ENCODE measurements around the gene AFTPH. TPM values are rescaled to one million over a fixed set of nuclear protein-coding genes. Genes with fewer than 3 reads are reported as not detected.
A peak's percentile ranks its signal among the peaks of the same experiment; 100 is the strongest.
"Not testable (repeated sequence)": the region's sequence is repeated elsewhere in the genome, so short reads cannot be mapped to it uniquely, and the experiment has no call there.

AFTPH gene
- total RNA-seq, 2 experiments from 2014 or later = 39.2 to 40.2 TPM

DNA sequence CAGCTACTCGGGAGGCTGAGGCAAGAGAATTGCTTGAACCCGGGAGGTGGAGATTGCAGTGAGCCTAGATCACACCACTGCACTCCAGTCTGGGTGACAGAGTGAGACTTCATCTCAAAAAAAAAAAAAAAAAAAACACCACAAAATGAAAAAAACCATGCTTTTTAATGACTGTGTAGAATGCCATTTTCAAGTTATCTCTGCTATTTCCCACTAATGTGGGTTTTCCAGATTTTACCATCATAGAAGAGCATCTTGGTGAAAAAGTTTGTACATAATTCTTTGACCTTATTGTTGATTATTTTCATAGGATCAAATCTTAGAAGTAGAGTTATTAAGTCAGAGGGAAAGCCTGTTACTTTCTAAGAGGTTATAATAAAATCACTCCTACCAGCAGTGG lies 6.8 kb downstream of the AFTPH start:
- POLR2A ChIA-PET, H3K27ac Mint-ChIP-seq, H3K27me3 Mint-ChIP-seq, CTCF ChIA-PET, DNase-seq, H3K4me3 Mint-ChIP-seq, H3K9me3 Mint-ChIP-seq: not testable (repeated sequence)
- Mint-ChIP-seq H3K4me1 (peaks cover 55% of the 10 kb centered on the region), H3K36me3 (ENCODE audit: low read depth) (peaks cover 26% of the 10 kb centered on the region)

DNA sequence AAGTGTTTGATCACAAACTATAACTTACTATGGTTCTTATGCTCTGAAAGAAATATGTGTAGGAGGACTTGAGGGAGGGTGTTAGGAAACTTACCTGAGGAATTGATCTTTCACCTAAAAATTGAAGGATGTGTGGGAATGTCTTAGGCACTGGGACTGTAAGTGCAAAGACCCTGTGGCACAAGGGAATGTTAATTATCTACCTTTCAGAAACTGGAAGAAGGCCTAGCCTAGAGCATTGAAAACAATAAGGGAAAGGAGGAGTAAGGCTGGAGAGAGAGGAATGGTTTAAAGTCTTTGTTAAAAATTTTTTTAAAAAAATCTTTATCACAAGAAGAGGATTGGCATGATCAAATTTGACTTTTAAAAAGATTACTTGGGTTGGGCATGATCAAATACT lies 7.9 kb downstream of the AFTPH start:
- Mint-ChIP-seq H3K4me1 (peaks cover 49% of the 10 kb centered on the region), H3K9me3 (no peaks in the 10 kb centered on the region), H3K27ac (no peak overlapping the region), H3K36me3 (ENCODE audit: low read depth) (peaks cover 22% of the 10 kb centered on the region), H3K27me3 (no peaks in the 10 kb centered on the region), H3K4me3 (no peak overlapping the region)
- ChIA-PET CTCF (interaction anchor here (0.6 to 1.6 kb wide), 2 partner anchors 8 to 497 kb away, joined by 4 to 8 read pairs; partner anchors contain the start of gene AFTPH), POLR2A (interaction anchor here (3.8 kb wide), 1 partner anchor 8 kb away, joined by 43 read pairs; the partner anchor contains the start of gene AFTPH)
- DNase-seq = no peak

DNA sequence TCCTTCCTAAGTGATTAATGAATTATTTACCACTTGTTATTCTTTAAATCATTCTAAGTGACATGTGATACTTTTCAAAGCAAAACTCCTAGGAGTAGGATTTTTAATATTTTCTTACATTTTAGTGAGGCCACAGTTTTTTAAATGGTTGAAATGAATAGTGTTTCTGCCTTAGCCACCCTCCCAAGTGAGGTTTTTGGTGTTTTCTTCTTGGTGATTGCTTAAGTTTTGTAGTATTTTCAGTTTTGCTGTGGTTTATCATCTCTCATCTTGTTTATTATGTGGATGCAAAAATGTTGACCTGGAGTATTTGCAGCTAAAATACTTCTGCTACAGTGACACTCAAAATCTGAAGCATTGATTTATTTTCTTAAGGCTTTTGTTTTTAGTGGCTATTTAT lies 9.8 kb downstream of the AFTPH start:
- H3K27me3 Mint-ChIP-seq = no peaks in the 10 kb centered on the region
- no peak for DNase-seq
- H3K9me3 Mint-ChIP-seq = no peaks in the 10 kb centered on the region
- peaks cover 46% of the 10 kb centered on the region for H3K4me1 Mint-ChIP-seq
- ChIA-PET POLR2A (interaction anchor here (3.8 kb wide), 1 partner anchor 9 kb away, joined by 43 read pairs; the partner anchor contains the start of gene AFTPH), CTCF (interaction anchor here (1.1 to 1.5 kb wide), 3 partner anchors 10 to 204 kb away, joined by 3 to 6 read pairs (median 4); partner anchors contain the start of gene AFTPH)
- H3K4me3 Mint-ChIP-seq = no peak overlapping the region
- peaks cover 22% of the 10 kb centered on the region for H3K36me3 Mint-ChIP-seq (ENCODE audit: low read depth)
- no peak overlapping the region for H3K27ac Mint-ChIP-seq

DNA sequence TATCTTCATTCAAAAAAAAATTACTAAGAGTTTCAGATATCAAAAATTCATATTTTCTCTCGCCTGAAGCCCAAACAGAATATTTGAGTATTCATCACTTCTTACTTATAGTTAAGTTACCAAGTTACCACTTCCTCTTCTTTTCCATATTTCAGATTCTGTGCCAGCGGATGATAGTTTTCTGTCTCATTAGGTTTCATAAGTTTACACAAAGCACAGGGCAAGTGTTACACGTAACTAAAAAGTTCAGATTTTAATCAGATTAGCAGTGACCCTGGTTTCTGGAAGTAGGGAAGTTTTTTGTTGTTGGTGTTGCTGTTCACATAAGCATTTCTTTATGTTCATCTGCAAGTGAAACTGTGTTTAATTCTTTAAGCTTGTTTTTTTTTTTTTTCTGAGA lies 10.2 kb downstream of the AFTPH start:
- Mint-ChIP-seq H3K9me3 (no peaks in the 10 kb centered on the region), H3K4me3 (peak overlapping the region; percentile 1), H3K27me3 (no peaks in the 10 kb centered on the region), H3K4me1 (peaks cover 47% of the 10 kb centered on the region), H3K36me3 (ENCODE audit: low read depth) (peaks cover 17% of the 10 kb centered on the region), H3K27ac (no peak overlapping the region)
- CTCF ChIA-PET = interaction anchor here (1.1 kb wide), 1 partner anchor 10 kb away, joined by 6 read pairs; the partner anchor contains the start of gene AFTPH
- POLR2A ChIA-PET = interaction anchor here (0.8 to 3.8 kb wide), 2 partner anchors 10 to 12 kb away, joined by 3 to 43 read pairs; partner anchors contain the start of gene AFTPH
- no peak for DNase-seq

DNA sequence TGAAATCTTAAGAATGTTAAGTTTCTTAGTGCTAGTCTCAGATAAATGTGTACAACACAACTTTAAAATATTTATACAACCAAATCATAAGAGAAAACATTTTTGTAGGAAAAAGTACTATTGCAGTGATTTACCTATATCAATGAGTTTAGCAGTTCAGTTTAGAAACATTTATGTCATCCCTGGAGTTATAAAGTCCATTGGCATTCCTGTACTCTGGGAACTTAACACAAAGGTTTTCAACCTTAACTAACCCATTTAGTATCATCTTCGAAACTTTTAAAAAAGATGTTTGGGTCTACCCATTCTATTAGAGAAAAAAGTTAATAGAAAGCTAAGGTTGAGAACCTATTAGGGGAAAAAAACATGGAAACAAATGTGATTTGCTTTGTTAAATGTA lies 10.9 kb downstream of the AFTPH start:
- H3K4me1 Mint-ChIP-seq = peaks cover 53% of the 10 kb centered on the region
- CTCF ChIA-PET = no interaction called here
- H3K9me3 Mint-ChIP-seq = no peaks in the 10 kb centered on the region
- H3K27ac Mint-ChIP-seq = no peak overlapping the region
- H3K27me3 Mint-ChIP-seq = no peaks in the 10 kb centered on the region
- H3K36me3 Mint-ChIP-seq (ENCODE audit: low read depth) = peaks cover 22% of the 10 kb centered on the region
- no peak overlapping the region for H3K4me3 Mint-ChIP-seq
- no peak for DNase-seq
- POLR2A ChIA-PET = interaction anchor here (0.8 to 3.8 kb wide), 2 partner anchors 11 to 12 kb away, joined by 3 to 43 read pairs; partner anchors contain the start of gene AFTPH

DNA sequence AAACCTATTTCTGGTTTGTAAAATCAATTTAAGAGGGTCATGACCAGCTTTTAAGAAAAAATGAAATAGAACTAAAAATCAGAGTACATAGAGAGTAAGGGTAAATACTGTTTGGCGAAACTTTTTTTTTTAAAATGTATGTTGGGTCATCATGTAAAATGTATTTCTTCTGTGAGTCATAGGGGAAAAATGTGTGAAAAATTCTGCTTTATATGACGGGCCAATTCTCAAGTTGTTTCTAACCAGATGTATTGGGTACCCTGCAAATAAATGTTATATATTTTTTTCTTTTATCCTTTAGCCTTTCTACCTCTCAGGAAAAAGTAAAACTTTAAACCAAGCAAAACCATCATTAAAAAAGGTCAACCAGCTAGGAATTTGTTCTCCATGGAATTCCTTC lies 13.9 kb downstream of the AFTPH start:
- Mint-ChIP-seq H3K36me3 (ENCODE audit: low read depth) (peaks cover 20% of the 10 kb centered on the region), H3K4me3 (no peak overlapping the region), H3K27ac (no peak overlapping the region), H3K4me1 (peaks cover 57% of the 10 kb centered on the region), H3K9me3 (no peaks in the 10 kb centered on the region), H3K27me3 (no peaks in the 10 kb centered on the region)
- ChIA-PET CTCF (interaction anchor here (1.6 kb wide), 1 partner anchor 14 kb away, joined by 4 read pairs; the partner anchor contains the start of gene AFTPH), POLR2A (interaction anchor here (3.6 kb wide), 1 partner anchor 14 kb away, joined by 29 read pairs; the partner anchor contains the start of gene AFTPH)
- no peak for DNase-seq

DNA sequence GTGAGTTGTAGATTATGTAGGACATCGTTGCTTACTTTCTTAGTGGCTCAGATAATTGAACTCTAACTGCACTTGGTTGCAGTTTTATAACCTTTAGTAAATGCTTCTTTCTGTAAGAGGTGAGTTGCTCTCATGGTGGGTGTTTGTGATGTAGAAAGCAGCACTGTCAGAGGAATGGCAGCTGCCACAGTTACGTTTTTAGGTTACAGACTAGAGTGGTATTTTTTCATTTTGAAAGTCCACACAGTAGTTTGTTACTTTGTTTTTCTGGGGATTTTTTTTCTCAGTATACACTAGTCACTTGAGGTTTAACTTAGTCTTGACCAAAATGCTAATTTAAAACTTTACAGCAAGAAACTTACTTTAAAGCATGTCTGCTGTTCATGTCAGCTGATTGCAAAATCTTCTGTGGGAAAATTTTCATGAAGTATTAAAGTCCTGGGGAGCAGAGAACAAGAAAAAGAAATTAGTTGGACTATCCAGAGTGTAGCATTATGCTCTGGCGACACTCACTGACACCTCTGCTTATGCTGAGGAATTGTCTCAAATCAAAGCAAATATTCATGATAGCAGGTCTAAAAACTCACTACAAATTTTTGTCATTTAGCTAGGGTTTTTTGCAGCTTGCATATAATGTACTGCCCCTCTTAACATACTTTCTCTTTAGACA lies 14.8 kb downstream of the AFTPH start:
- ChIA-PET CTCF (interaction anchor here (0.6 to 1.2 kb wide), 2 partner anchors 12 to 18 kb away, joined by 3 to 5 read pairs; no protein-coding TSS in a partner anchor), POLR2A (interaction anchor here (0.6 to 3.6 kb wide), 2 partner anchors 15 to 556 kb away, joined by 5 to 29 read pairs; partner anchors contain the start of gene AFTPH)
- Mint-ChIP-seq H3K4me3 (no peak overlapping the region), H3K27me3 (no peaks in the 10 kb centered on the region), H3K9me3 (no peaks in the 10 kb centered on the region), H3K36me3 (ENCODE audit: low read depth) (peaks cover 23% of the 10 kb centered on the region), H3K4me1 (peaks cover 52% of the 10 kb centered on the region), H3K27ac (no peak overlapping the region)
- no peak for DNase-seq

DNA sequence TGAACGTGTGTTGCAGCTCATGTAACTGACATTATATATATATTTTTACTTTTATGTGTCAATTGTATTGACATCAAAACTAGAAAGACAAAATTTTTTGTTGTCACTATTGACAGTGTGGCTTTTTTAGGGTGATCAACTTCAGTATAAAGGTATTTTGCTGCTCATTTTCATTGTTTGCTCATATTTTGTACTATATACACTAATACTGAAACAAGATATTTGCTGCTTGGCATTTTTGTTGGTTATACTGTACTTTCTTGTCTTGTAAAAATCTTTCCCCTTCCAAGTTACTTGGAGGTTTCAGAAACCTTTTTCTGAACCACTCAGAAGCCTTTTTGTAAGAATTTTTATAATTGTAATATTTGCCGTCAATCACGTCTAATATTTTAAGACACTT lies 16.5 kb downstream of the AFTPH start:
- H3K4me1 Mint-ChIP-seq = peaks cover 42% of the 10 kb centered on the region
- POLR2A ChIA-PET = interaction anchor here (0.9 to 3.6 kb wide), 2 partner anchors 13 to 17 kb away, joined by 5 to 29 read pairs; partner anchors contain the start of gene AFTPH
- H3K27me3 Mint-ChIP-seq = no peaks in the 10 kb centered on the region

DNA sequence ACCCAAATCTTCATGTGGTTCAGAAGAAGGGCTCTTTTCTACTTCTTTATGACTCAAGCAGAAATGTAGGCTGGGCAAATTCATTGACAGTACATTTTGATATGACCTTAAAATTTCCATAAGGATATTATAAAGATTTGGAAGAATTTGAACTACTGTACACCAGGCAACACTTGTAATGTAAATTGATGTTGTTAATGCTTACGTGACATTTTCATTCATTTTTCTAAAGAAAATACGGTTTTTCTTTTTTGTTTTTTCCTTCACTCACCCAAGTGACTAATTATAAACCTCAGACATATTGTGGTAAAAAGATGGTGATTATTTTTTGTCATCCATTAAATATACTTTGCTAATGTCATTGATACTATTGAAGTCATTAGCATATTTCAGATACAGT lies 17.4 kb downstream of the AFTPH start:
- Mint-ChIP-seq H3K9me3 (no peaks in the 10 kb centered on the region), H3K27me3 (no peaks in the 10 kb centered on the region), H3K27ac (no peak overlapping the region), H3K4me1 (peaks cover 37% of the 10 kb centered on the region), H3K4me3 (no peak overlapping the region), H3K36me3 (ENCODE audit: low read depth) (peaks cover 18% of the 10 kb centered on the region)
- no peak for DNase-seq
- CTCF ChIA-PET = no interaction called here
- POLR2A ChIA-PET = interaction anchor here (2.5 kb wide), 1 partner anchor 17 kb away, joined by 9 read pairs; the partner anchor contains the start of gene AFTPH

More for the DNA sequence above, 16.5 kb downstream of the AFTPH start:
- Mint-ChIP-seq H3K27ac (no peak overlapping the region), H3K9me3 (no peaks in the 10 kb centered on the region), H3K4me3 (no peak overlapping the region), H3K36me3 (ENCODE audit: low read depth) (peaks cover 22% of the 10 kb centered on the region)
- CTCF ChIA-PET = interaction anchor here (1.2 kb wide), 1 partner anchor 210 kb away, joined by 3 read pairs; no protein-coding TSS in a partner anchor
- DNase-seq = no peak

DNA sequence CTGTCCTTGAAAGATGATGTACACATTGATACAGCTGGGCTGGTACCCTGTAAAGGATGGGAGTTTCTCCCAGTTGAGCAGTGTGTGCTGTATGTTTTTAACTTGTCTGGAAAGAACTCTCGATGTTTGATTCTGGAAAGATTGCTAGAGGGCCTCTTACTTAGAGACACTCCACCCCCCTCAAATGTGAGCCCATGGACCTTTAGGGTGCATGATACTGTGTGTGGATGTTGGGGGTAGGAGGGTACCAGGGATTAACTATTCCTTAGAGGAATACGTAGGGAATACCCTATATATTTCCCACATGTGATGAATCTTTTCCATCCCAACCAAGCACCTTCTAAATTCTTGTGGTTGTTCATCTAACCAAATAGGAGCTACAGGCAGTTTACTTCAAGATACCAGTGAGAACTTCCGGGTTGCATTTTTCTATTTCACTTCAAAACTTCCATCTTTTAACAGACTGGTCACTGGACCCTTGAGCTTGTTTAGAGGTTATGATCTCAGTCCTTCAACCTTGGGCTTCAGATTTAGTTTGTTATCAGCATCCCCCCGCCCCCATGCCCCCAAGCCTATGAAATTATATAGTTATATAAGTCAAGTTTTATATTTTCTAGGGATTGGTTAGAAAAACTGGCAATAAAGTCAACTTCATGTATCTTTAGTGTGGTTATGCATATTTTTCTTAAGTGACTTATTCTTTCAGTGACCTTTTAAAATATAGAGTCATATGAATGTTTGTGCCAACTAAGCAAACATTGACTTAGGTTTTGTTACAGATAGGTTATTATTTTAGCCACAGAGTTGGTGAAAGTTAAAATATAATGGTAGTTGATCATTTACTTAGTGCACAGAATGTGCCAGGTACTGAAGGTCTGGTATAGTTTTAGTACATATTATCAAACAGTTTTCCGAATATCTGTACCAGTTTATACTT lies 18.2 kb downstream of the AFTPH start:
- DNase-seq = no peak
- no peaks in the 10 kb centered on the region for H3K9me3 Mint-ChIP-seq
- no peaks in the 10 kb centered on the region for H3K27me3 Mint-ChIP-seq
- ChIA-PET CTCF (no interaction called here), POLR2A (interaction anchor here (0.8 to 2.5 kb wide), 2 partner anchors 18 to 20 kb away, joined by 3 to 9 read pairs; partner anchors contain the start of gene AFTPH)
- H3K36me3 Mint-ChIP-seq (ENCODE audit: low read depth) = peaks cover 18% of the 10 kb centered on the region
- H3K27ac Mint-ChIP-seq = no peak overlapping the region
- no peak overlapping the region for H3K4me3 Mint-ChIP-seq
- peaks cover 39% of the 10 kb centered on the region for H3K4me1 Mint-ChIP-seq

DNA sequence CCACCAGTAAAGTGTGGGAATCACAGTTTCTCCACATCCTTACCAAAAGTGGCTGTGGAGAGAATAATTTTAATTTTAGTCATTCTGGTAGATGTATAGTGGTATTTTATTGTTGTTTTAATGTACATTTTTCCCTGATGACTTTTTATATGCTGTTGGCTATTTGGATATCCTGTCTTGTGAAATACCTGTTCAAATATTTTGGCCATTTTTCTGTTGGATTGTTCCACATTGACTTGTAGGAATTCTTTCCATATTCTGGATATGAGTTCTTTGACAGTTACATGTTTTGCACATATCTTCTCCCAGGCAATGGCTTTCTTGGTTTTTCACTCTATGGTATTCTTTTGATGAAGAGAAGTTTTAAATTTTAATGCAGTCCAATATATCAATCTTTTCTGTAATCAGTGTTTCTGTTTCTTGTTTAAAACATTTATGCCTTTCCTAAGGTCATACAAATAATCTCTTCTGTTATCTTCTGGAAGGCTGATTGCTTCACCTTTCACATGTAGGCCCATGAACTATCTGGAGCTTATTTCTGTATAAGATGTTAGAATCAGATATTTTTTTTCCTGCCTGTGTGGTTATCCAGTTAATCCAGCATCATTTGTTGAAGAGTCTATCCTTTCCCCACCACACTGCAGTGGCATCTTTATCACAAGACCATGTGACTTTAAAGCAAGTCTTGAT lies 19.0 kb downstream of the AFTPH start:
- CTCF ChIA-PET = no interaction called here

DNA sequence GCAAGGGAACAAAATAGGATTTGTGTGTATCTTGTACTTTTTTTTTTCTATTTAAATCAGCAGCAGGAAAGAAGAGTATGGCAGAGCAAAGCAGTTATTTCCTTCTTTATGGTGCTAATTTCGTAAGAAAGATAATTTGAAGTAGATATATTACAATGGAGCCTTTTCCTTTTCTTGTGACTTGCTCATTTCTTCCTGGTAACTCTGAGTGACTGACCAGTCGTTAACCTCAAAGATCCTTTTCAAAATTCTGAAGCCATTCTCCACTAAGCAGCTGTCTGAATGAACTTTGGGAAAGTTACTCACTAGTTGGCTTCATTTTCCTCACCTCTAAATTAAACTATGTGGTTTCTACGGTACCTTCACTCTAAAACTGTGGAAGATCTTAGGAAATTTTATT lies 24.6 kb downstream of the AFTPH start:
- H3K4me1 Mint-ChIP-seq = peaks cover 9% of the 10 kb centered on the region
- no peaks in the 10 kb centered on the region for H3K9me3 Mint-ChIP-seq
- no peaks in the 10 kb centered on the region for H3K27me3 Mint-ChIP-seq
- no peak for DNase-seq
- ChIA-PET POLR2A (interaction anchor here (1.4 kb wide), 1 partner anchor 24 kb away, joined by 3 read pairs; the partner anchor contains the start of gene AFTPH), CTCF (interaction anchor here (0.6 kb wide), 1 partner anchor 937 kb away, joined by 5 read pairs; no protein-coding TSS in a partner anchor)
- H3K27ac Mint-ChIP-seq = no peak overlapping the region
- peaks cover 33% of the 10 kb centered on the region for H3K36me3 Mint-ChIP-seq (ENCODE audit: low read depth)
- H3K4me3 Mint-ChIP-seq = no peak overlapping the region

More for the DNA sequence above, 19.0 kb downstream of the AFTPH start:
- Mint-ChIP-seq H3K4me1 (peaks cover 37% of the 10 kb centered on the region), H3K27ac (no peak overlapping the region), H3K4me3 (no peak overlapping the region), H3K9me3 (no peaks in the 10 kb centered on the region), H3K36me3 (ENCODE audit: low read depth) (peaks cover 18% of the 10 kb centered on the region), H3K27me3 (no peaks in the 10 kb centered on the region)
- POLR2A ChIA-PET = interaction anchor here (0.8 to 2.5 kb wide), 2 partner anchors 19 to 21 kb away, joined by 3 to 9 read pairs; partner anchors contain the start of gene AFTPH
- no peak for DNase-seq

Measured in activated CD4-positive, alpha-beta memory T cell treated with anti-CD3 and anti-CD28 coated beads, Interleukin-2, amount 10 ng/mL, durations not matched to agents 7 days and 5 days (primary cell).